ENCODE data around the gene ZFP36L1. TPM values are rescaled to one million over a fixed set of nuclear protein-coding genes. Genes with fewer than 3 reads are reported as not detected.

Gene ZFP36L1
- total RNA-seq, 2 donors from 2014 or later: 233 to 326 TPM

GRCh38 chr14:68815298-68816182 lies 22.7 kb upstream of the ZFP36L1 start:
- DNase-seq (ENCODE audit: low spot score) (no peak), ATAC-seq (ENCODE audit: insufficient number of reproducible peaks, low FRiP score, low read depth) (no peak)
- no peaks in the 10 kb centered on the region for H3K9me3 ChIP-seq
- peak overlapping the region; percentile 95 to 96 for H3K27ac ChIP-seq
- peaks cover 23 to 47% of the 10 kb centered on the region in 2 donors for H3K4me1 ChIP-seq (ENCODE audit: control insufficient read depth in 1 of 2, low read depth in 2 of 2)
- H3K27me3 ChIP-seq (replicated peaks; ENCODE audit: insufficient read depth): no peaks in the 10 kb centered on the region
- no peaks in the 10 kb centered on the region for H3K36me3 ChIP-seq
- TF ChIP-seq, protein P1, sequence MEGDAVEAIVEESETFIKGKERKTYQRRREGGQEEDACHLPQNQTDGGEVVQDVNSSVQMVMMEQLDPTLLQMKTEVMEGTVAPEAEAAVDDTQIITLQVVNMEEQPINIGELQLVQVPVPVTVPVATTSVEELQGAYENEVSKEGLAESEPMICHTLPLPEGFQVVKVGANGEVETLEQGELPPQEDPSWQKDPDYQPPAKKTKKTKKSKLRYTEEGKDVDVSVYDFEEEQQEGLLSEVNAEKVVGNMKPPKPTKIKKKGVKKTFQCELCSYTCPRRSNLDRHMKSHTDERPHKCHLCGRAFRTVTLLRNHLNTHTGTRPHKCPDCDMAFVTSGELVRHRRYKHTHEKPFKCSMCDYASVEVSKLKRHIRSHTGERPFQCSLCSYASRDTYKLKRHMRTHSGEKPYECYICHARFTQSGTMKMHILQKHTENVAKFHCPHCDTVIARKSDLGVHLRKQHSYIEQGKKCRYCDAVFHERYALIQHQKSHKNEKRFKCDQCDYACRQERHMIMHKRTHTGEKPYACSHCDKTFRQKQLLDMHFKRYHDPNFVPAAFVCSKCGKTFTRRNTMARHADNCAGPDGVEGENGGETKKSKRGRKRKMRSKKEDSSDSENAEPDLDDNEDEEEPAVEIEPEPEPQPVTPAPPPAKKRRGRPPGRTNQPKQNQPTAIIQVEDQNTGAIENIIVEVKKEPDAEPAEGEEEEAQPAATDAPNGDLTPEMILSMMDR (IDR thresholded peaks at IDR 0.05): no peak
- H3K4me3 ChIP-seq: peak overlapping the region; percentile 77

GRCh38 chr14:68814539-68815297 lies 21.9 kb upstream of the ZFP36L1 start:
- H3K4me1 ChIP-seq (ENCODE audit: control insufficient read depth in 1 of 2, low read depth in 2 of 2): peaks cover 23 to 47% of the 10 kb centered on the region in 2 donors
- no peaks in the 10 kb centered on the region for H3K27me3 ChIP-seq (replicated peaks; ENCODE audit: insufficient read depth)
- no peaks in the 10 kb centered on the region for H3K36me3 ChIP-seq
- DNase-seq (ENCODE audit: low spot score): no peak
- H3K9me3 ChIP-seq: no peaks in the 10 kb centered on the region
- peak overlapping the region; percentile 46 for H3K4me3 ChIP-seq
- no peak for ATAC-seq (ENCODE audit: insufficient number of reproducible peaks, low FRiP score, low read depth)
- TF ChIP-seq, protein P1 (IDR thresholded peaks at IDR 0.05): no peak
- peak overlapping the region; percentile 95 to 96 for H3K27ac ChIP-seq

DNA sequence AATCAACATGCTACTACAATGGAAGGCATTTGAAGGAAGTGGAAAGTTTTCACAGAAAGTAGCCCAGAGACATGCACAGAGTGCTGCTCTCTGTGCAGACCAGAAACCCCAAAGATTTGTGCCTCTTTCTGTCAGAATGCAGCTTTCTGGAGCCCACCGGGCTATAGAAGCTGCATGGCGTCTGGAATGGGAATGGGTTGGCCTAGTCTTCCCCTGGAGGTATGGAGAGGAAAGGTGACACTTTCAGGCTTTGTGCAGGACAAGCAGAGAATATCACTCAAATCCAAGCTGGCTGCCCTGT lies 21.3 kb upstream of the ZFP36L1 start:
- Histone ChIP-seq H3K9me3 (no peaks in the 10 kb centered on the region), H3K27me3 (replicated peaks; ENCODE audit: insufficient read depth) (no peaks in the 10 kb centered on the region), H3K4me3 (peak overlapping the region; percentile 46), H3K4me1 (ENCODE audit: control insufficient read depth in 1 of 2, low read depth in 2 of 2) (peaks cover 20 to 50% of the 10 kb centered on the region in 2 donors), H3K36me3 (no peaks in the 10 kb centered on the region), H3K27ac (peak overlapping the region; percentile 95 to 96)
- no peak for DNase-seq (ENCODE audit: low spot score)
- TF ChIP-seq, protein P1 (IDR thresholded peaks at IDR 0.05): no peak
- no peak for ATAC-seq (ENCODE audit: insufficient number of reproducible peaks, low FRiP score, low read depth)

GRCh38 chr14:68813318-68813838 lies 20.5 kb upstream of the ZFP36L1 start:
- ATAC-seq (ENCODE audit: insufficient number of reproducible peaks, low FRiP score, low read depth) (no peak), DNase-seq (ENCODE audit: low spot score) (no peak)
- no peaks in the 10 kb centered on the region for H3K27me3 ChIP-seq (replicated peaks; ENCODE audit: insufficient read depth)
- no peak overlapping the region for H3K4me3 ChIP-seq
- H3K36me3 ChIP-seq: no peaks in the 10 kb centered on the region
- TF ChIP-seq, protein P1 (IDR thresholded peaks at IDR 0.05): no peak
- H3K27ac ChIP-seq: peak overlapping the region; percentile 95 to 96
- H3K4me1 ChIP-seq (ENCODE audit: control insufficient read depth in 1 of 2, low read depth in 2 of 2): peaks cover 20 to 58% of the 10 kb centered on the region in 2 donors
- no peaks in the 10 kb centered on the region for H3K9me3 ChIP-seq

- peaks cover 32 to 67% of the 10 kb centered on the region in 2 donors for H3K4me1 ChIP-seq (ENCODE audit: control insufficient read depth in 1 of 2, low read depth in 2 of 2)
- ATAC-seq (ENCODE audit: insufficient number of reproducible peaks, low FRiP score, low read depth): no peak
Measured at GRCh38 chr14:68811171-68811570, 18.3 kb upstream of the ZFP36L1 start.

More at GRCh38 chr14:68811171-68811570, 18.3 kb upstream of the ZFP36L1 start:
- Histone ChIP-seq H3K4me3 (no peak overlapping the region), H3K27me3 (replicated peaks; ENCODE audit: insufficient read depth) (no peaks in the 10 kb centered on the region), H3K36me3 (no peaks in the 10 kb centered on the region), H3K27ac (no peak overlapping the region), H3K9me3 (no peaks in the 10 kb centered on the region)
- DNase-seq (ENCODE audit: low spot score): no peak
- TF ChIP-seq, protein P1 (IDR thresholded peaks at IDR 0.05): no peak

All from thoracic aorta (tissue), 2 donors.